Calu3 (cell line): ENCODE data around the gene GDPD5. TPM values are rescaled to one million over a fixed set of nuclear protein-coding genes. Genes with fewer than 3 reads are reported as not detected.

ENCODE experiments used
- BruUV-seq: library from RNA; stranded (reverse); fragments of 400-500 nt; replicated peaks from 2 replicates; lab custom pipeline; 2021; lab: Mats Ljungman, UMichigan
- CTCF ChIA-PET: fragments of 300-600 bp; sonication (Branson Sonifier 250); formaldehyde crosslinking; loops from one replicate; lab custom pipeline; 2022; ENCODE audit warnings: antibody characterized with exemption; lab: Charles Lee
- DNase-seq: peaks from one replicate; pipeline ENCODE4 v3.0.0; 2022
- H3K27ac Mint-ChIP-seq: one replicate; pipeline ENCODE4 v1.8.0; 2022; ENCODE audit warnings: mixed read lengths; ENCODE audit not compliant: unreplicated experiment
- H3K27me3 Mint-ChIP-seq: one replicate; pipeline ENCODE4 v1.8.0; 2022; ENCODE audit warnings: mixed read lengths; ENCODE audit not compliant: unreplicated experiment
- H3K36me3 Mint-ChIP-seq: one replicate; pipeline ENCODE4 v1.8.0; 2022; ENCODE audit warnings: mild to moderate bottlenecking, moderate library complexity, mixed read lengths; ENCODE audit not compliant: insufficient read depth, unreplicated experiment
- H3K4me1 Mint-ChIP-seq: one replicate; pipeline ENCODE4 v1.8.0; 2022; ENCODE audit warnings: mild to moderate bottlenecking, low read depth, mixed read lengths; ENCODE audit not compliant: unreplicated experiment
- H3K4me3 Mint-ChIP-seq: one replicate; pipeline ENCODE4 v1.8.0; 2022; ENCODE audit warnings: mild to moderate bottlenecking, low read depth, moderate library complexity, mixed read lengths; ENCODE audit not compliant: unreplicated experiment
- H3K9me3 Mint-ChIP-seq: one replicate; pipeline ENCODE4 v1.8.0; 2022; ENCODE audit warnings: low read depth, mixed read lengths; ENCODE audit not compliant: unreplicated experiment
- intact Hi-C: fragments of 100-400 bp; cut with micrococcal nuclease; formaldehyde crosslinking; loops from one replicate; pipeline ENCODE4 v1.10.0; 2022; ENCODE audit not compliant: unreplicated experiment
- total RNA-seq: library from RNA; stranded (reverse); gene quantifications from 2 replicates; pipeline ENCODE4 v1.2.3, GENCODE V29; 2022
- TF ChIP-seq, protein P1 (sequence below): fragments of 200-600 bp; IDR thresholded peaks from one replicate; pipeline ENCODE4 v1.8.0; 2022; ENCODE audit warnings: antibody characterized with exemption; ENCODE audit not compliant: unreplicated experiment

GDPD5 gene
- total RNA-seq, 1 experiment from 2014 or later = 7.0 TPM

DNA sequence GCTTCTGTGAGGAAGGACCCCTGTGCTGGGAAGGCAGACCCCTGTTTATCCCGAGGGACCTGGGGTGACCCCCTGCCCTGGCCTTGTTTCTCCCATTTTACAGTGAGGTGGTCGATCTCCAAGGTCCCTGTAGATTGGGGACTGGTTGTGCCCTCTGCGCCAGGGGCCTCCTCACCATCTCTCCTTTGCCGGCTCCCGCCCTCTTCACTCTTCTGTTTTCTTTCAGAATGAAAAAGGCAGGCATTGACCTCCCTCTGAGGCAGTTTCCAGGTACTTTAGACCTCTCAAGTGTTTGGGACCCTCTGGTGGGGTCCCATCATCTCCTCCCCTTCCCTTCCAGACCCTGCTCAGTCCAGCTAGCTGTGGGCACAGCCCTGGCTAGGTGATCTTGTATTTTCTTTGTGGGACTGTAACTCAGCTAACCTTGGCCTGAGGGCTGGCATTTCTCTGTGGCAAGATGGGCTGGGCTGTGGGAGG lies 37.8 kb upstream of the GDPD5 start:
- peak overlapping the region; percentile 91 for H3K4me3 Mint-ChIP-seq
- intact Hi-C loops = no loop called here
- no peaks in the 10 kb centered on the region for H3K27me3 Mint-ChIP-seq
- TF ChIP-seq, protein P1, sequence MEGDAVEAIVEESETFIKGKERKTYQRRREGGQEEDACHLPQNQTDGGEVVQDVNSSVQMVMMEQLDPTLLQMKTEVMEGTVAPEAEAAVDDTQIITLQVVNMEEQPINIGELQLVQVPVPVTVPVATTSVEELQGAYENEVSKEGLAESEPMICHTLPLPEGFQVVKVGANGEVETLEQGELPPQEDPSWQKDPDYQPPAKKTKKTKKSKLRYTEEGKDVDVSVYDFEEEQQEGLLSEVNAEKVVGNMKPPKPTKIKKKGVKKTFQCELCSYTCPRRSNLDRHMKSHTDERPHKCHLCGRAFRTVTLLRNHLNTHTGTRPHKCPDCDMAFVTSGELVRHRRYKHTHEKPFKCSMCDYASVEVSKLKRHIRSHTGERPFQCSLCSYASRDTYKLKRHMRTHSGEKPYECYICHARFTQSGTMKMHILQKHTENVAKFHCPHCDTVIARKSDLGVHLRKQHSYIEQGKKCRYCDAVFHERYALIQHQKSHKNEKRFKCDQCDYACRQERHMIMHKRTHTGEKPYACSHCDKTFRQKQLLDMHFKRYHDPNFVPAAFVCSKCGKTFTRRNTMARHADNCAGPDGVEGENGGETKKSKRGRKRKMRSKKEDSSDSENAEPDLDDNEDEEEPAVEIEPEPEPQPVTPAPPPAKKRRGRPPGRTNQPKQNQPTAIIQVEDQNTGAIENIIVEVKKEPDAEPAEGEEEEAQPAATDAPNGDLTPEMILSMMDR = no peak
- no peak for DNase-seq
- peaks cover 17% of the 10 kb centered on the region for H3K4me1 Mint-ChIP-seq
- H3K27ac Mint-ChIP-seq = peak overlapping the region; percentile 62
- H3K36me3 Mint-ChIP-seq = peaks cover 44% of the 10 kb centered on the region
- no peaks in the 10 kb centered on the region for H3K9me3 Mint-ChIP-seq
- CTCF ChIA-PET = interaction anchor here (1.3 kb wide), 1 partner anchor 11 kb away, joined by 3 read pairs; no protein-coding TSS in a partner anchor
- no TSS peak for BruUV-seq

DNA sequence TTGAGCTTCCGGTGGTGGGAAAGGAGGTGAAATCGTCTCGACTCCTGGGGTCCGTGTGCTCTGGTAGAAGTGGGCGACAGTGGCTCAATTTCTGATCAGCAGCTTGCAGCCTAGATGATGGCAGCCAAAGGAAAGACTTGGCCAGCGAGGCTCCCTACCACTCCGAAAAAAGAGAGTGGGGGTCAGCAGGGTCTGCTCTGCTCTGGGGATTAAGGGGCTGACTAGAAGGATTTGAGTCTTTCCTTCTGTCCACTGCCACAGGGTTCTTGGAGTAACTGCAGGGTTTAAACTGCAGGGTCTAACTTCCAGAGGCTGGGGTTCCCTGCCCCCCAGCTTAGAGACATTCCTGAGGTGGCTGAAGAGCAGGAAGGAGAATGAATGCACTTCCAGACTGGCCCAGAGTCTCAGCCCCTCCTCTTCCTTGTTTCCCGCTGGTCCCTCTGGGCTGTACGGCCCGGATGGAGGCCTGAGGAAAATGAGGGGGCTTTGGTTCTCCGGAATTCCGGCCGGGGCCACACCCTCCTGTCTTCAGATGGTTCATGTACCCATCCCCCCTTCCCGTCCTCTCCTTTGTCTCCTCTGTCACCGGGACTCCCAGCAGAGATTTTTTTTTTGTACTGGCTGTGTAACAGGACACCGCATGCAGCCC lies 37.2 kb upstream of the GDPD5 start:
- intact Hi-C loops = no loop called here
- CTCF ChIA-PET = interaction anchor here (1.0 to 1.3 kb wide), 2 partner anchors 11 to 16 kb away, joined by 3 read pairs; no protein-coding TSS in a partner anchor
- H3K27me3 Mint-ChIP-seq = no peaks in the 10 kb centered on the region
- TF ChIP-seq, protein P1 = no peak
- H3K36me3 Mint-ChIP-seq = peaks cover 41% of the 10 kb centered on the region
- peak overlapping the region; percentile 62 for H3K27ac Mint-ChIP-seq
- peaks cover 17% of the 10 kb centered on the region for H3K4me1 Mint-ChIP-seq
- H3K4me3 Mint-ChIP-seq = peak overlapping the region; percentile 91
- H3K9me3 Mint-ChIP-seq = no peaks in the 10 kb centered on the region
- peak; percentile 19 for DNase-seq
- BruUV-seq = TSS peak; percentile 64

DNA sequence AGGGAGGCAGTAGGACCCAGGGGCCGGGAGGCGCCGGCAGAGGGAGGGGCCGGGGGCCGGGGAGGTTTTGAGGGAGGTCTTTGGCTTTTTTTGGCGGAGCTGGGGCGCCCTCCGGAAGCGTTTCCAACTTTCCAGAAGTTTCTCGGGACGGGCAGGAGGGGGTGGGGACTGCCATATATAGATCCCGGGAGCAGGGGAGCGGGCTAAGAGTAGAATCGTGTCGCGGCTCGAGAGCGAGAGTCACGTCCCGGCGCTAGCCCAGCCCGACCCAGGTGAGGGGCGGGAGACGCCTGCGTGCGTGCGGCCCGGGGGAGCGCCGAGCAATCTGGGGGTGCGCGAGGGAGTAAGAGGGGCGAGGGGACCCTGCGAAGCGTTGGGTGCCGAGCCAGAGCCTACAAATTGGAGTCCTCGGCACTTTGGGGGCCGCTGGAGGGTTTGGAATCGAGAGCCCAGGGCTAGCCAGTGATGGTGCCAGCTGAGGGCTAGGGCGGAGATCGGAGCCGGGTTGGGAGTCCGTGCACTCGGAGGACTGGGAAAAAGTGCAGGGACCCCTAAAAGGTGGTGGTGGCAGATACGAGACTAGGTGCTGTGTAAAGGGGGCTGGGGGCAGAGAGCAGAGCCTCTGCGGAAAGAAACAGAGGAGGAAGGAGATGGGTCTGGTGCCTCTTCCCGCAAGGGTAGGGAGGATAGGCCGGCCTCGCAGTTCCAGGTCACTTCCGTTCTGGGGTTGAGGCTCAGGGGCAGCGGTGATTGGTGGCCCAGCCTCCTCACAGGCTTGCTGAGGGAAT lies 36.5 kb upstream of the GDPD5 start, which contains the start of gene SERPINH1:
Gene SERPINH1, plus strand, starts transcription at position 206 of the 788 bp plus-strand sequence. CDS start 4,097 bp downstream, outside the sequence.
- Mint-ChIP-seq H3K9me3 (no peaks in the 10 kb centered on the region), H3K4me1 (peaks cover 17% of the 10 kb centered on the region), H3K27me3 (no peaks in the 10 kb centered on the region), H3K36me3 (peaks cover 35% of the 10 kb centered on the region), H3K27ac (peak within 1 kb of the TSS; percentile 62), H3K4me3 (peak within 1 kb of the TSS; percentile 91)
- peak; percentile 83 for DNase-seq
- CTCF ChIA-PET = interaction anchor here (1.0 to 1.3 kb wide), 2 partner anchors 12 to 15 kb away, joined by 3 read pairs; no protein-coding TSS in a partner anchor
- intact Hi-C loops = no loop called here
- TF ChIP-seq, protein P1 = no peak
- TSS peak; percentile 55 for BruUV-seq

DNA sequence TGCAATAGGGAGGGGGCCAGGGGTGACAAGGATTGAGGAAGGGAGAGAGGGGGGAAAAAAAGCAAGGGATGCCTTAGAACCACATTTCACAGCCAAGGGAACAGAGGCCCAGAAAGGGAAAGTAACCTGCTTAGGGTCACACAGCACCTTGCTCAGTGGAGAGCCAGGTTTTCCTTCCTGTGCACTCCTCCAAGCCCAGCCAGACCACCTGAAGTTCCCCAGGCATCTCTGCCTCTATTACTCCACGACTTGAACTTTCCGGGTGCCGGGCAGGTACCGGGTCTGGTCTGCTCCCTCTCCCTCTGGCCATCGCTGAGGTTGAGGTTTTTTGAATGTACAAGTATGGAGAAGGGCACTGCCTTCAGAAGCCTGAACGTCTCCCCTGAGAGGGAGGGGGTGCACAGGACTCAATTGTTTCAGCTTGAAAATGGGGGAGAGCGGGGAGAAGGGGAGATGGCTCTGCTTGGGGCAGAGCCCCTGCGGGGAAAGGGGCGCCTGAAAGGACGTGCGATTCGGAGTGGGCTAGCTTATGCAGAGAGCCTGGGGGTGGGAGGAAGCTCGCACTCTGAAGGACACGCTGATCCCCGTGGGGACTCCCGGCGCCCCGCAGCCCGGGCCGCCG lies 35.8 kb upstream of the GDPD5 start:
- Mint-ChIP-seq H3K9me3 (no peaks in the 10 kb centered on the region), H3K4me3 (peak overlapping the region; percentile 91), H3K27ac (peak overlapping the region; percentile 62), H3K27me3 (no peaks in the 10 kb centered on the region), H3K4me1 (peaks cover 17% of the 10 kb centered on the region), H3K36me3 (peaks cover 35% of the 10 kb centered on the region)
- intact Hi-C loops = no loop called here
- CTCF ChIA-PET = interaction anchor here (0.7 kb wide), 1 partner anchor 328 kb away, joined by 4 read pairs; no protein-coding TSS in a partner anchor
- BruUV-seq = no TSS peak
- TF ChIP-seq, protein P1 = no peak
- DNase-seq = no peak
